Neural progenitor cell (in vitro differentiated cells): ENCODE data around the gene NOS1AP. TPM values are rescaled to one million over a fixed set of nuclear protein-coding genes. Genes with fewer than 3 reads are reported as not detected.

Experiments
- DNase-seq: peaks from one replicate; pipeline ENCODE4 v3.0.0-alpha.2; 2016; ENCODE audit warnings: low spot score
- H2AFZ ChIP-seq: fragments of 200-600 bp; sonication (generic); replicated peaks from 2 replicates; pipeline ENCODE4 v1.6.1; 2016; ENCODE audit warnings: antibody characterized with exemption
- H3F3A ChIP-seq: fragments of 200-600 bp; sonication (generic); 2 replicates; pipeline ENCODE4 v1.6.1; 2016; ENCODE audit warnings: antibody characterized with exemption, low read depth
- H3K27ac ChIP-seq: fragments of 200-600 bp; sonication (generic); 2 replicates; pipeline ENCODE4 v1.5.1; 2016; ENCODE audit warnings: mild to moderate bottlenecking
- H3K27me3 ChIP-seq: fragments of 200-600 bp; sonication (generic); 2 replicates; pipeline ENCODE4 v1.6.1; 2016; ENCODE audit warnings: mild to moderate bottlenecking, moderate library complexity
- H3K36me3 ChIP-seq: fragments of 200-600 bp; sonication (generic); 2 replicates; pipeline ENCODE4 v1.5.1; 2016
- H3K4me1 ChIP-seq: fragments of 200-600 bp; sonication (generic); 2 replicates; pipeline ENCODE4 v1.6.1; 2016; ENCODE audit warnings: mixed run types
- H3K4me2 ChIP-seq: fragments of 200-600 bp; sonication (generic); 2 replicates; pipeline ENCODE4 v1.6.1; 2016
- H3K4me3 ChIP-seq: fragments of 200-600 bp; sonication (generic); 2 replicates; pipeline ENCODE4 v1.5.1; 2016
- H3K79me2 ChIP-seq: fragments of 200-600 bp; sonication (generic); 2 replicates; pipeline ENCODE4 v1.6.1; 2016; ENCODE audit warnings: low read depth
- H3K9ac ChIP-seq: fragments of 200-600 bp; sonication (generic); 2 replicates; pipeline ENCODE4 v1.6.1; 2016
- H3K9me3 ChIP-seq: fragments of 200-600 bp; sonication (generic); 2 replicates; pipeline ENCODE4 v1.5.1; 2016; ENCODE audit warnings: low read depth
- H4K20me1 ChIP-seq: fragments of 200-600 bp; sonication (generic); 2 replicates; pipeline ENCODE4 v1.6.1; 2016; ENCODE audit warnings: low read depth
- H3K27ac Mint-ChIP-seq: 3 replicates; pipeline ENCODE4 v1.8.0; 2021; ENCODE audit warnings: mixed read lengths
- H3K27me3 Mint-ChIP-seq: 2 replicates; pipeline ENCODE4 v1.8.0; 2022; ENCODE audit warnings: low read depth, mild to moderate bottlenecking, inconsistent platforms, moderate library complexity, mixed read lengths; ENCODE audit not compliant: insufficient read depth
- H3K36me3 Mint-ChIP-seq: 3 replicates; pipeline ENCODE4 v1.8.0; 2021; ENCODE audit warnings: mixed read lengths
- H3K4me1 Mint-ChIP-seq: 3 replicates; pipeline ENCODE4 v1.8.0; 2021; ENCODE audit warnings: mixed read lengths
- H3K4me3 Mint-ChIP-seq: 3 replicates; pipeline ENCODE4 v1.8.0; 2021; ENCODE audit warnings: mild to moderate bottlenecking, moderate library complexity, mixed read lengths
- H3K9me3 Mint-ChIP-seq: 3 replicates; pipeline ENCODE4 v1.8.0; 2020; ENCODE audit warnings: mixed read lengths
- CTCF ChIP-seq: fragments of 200-600 bp; sonication (generic); IDR thresholded peaks from 2 replicates; pipeline ENCODE4 v1.5.1; 2017; ENCODE audit warnings: antibody characterized with exemption, mild to moderate bottlenecking
- EZH2 ChIP-seq: fragments of 200-600 bp; sonication (generic); IDR thresholded peaks from 2 replicates; pipeline ENCODE4 v1.6.1; 2017; ENCODE audit warnings: antibody characterized with exemption, mild to moderate bottlenecking, moderate library complexity
- EZH2phosphoT487 ChIP-seq: fragments of 200-600 bp; sonication (generic); IDR thresholded peaks from 2 replicates; pipeline ENCODE4 v1.6.1; 2017; ENCODE audit warnings: antibody characterized with exemption
- total RNA-seq: library from RNA; depleted of rRNA; stranded (reverse); fragments of >200 nt; gene quantifications from 2 replicates; pipeline ENCODE4 v1.2.3, GENCODE V29; 2015; ENCODE audit warnings: low replicate concordance

NOS1AP gene
- total RNA-seq, 1 donor from 2014 or later, result 2.4 TPM

GRCh38 chr1:162229549-162229948 is 160.1 kb downstream of the NOS1AP start:
- H4K20me1 ChIP-seq, result peaks cover 17% of the 10 kb centered on the region
- H3K4me1 ChIP-seq, result peaks cover 37% of the 10 kb centered on the region
- peaks cover 3% of the 10 kb centered on the region for H3F3A ChIP-seq
- H3K27me3 ChIP-seq, result no peaks in the 10 kb centered on the region
- H3K4me3 ChIP-seq, result no peak overlapping the region
- H3K79me2 ChIP-seq, result peaks cover 13% of the 10 kb centered on the region
- Mint-ChIP-seq H3K27ac (peak overlapping the region; percentile 85), H3K9me3 (no peaks in the 10 kb centered on the region), H3K36me3 (no peaks in the 10 kb centered on the region), H3K27me3 (peaks cover 4% of the 10 kb centered on the region), H3K4me3 (no peak overlapping the region), H3K4me1 (peaks cover 61% of the 10 kb centered on the region)
- no peak overlapping the region for H3K4me2 ChIP-seq
- DNase-seq, result no peak
- H3K9ac ChIP-seq, result no peak overlapping the region
- H2AFZ ChIP-seq, result no peak overlapping the region
- no peaks in the 10 kb centered on the region for H3K36me3 ChIP-seq
- no peaks in the 10 kb centered on the region for H3K9me3 ChIP-seq
- TF ChIP-seq EZH2 (no peak), CTCF (no peak), EZH2phosphoT487 (no peak)
- H3K27ac ChIP-seq, result no peak overlapping the region

GRCh38 chr1:162230096-162230495 is 160.6 kb downstream of the NOS1AP start:
- peak overlapping the region; percentile 33 for H3K4me2 ChIP-seq
- no peak for TF ChIP-seq EZH2phosphoT487
- TF ChIP-seq CTCF, result peak; percentile 33
- H4K20me1 ChIP-seq, result peaks cover 15% of the 10 kb centered on the region
- no peak overlapping the region for H3K9ac ChIP-seq
- Mint-ChIP-seq H3K27ac (peak overlapping the region; percentile 85), H3K27me3 (peaks cover 7% of the 10 kb centered on the region), H3K36me3 (no peaks in the 10 kb centered on the region), H3K4me3 (no peak overlapping the region), H3K9me3 (no peaks in the 10 kb centered on the region), H3K4me1 (peaks cover 61% of the 10 kb centered on the region)
- H3K36me3 ChIP-seq, result no peaks in the 10 kb centered on the region
- H3F3A ChIP-seq, result peaks cover 3% of the 10 kb centered on the region
- peaks cover 13% of the 10 kb centered on the region for H3K79me2 ChIP-seq
- H3K4me3 ChIP-seq, result no peak overlapping the region
- no peak overlapping the region for H2AFZ ChIP-seq
- no peaks in the 10 kb centered on the region for H3K9me3 ChIP-seq
- no peaks in the 10 kb centered on the region for H3K27me3 ChIP-seq
- peaks cover 33% of the 10 kb centered on the region for H3K4me1 ChIP-seq
- peak; percentile 57 for DNase-seq
- H3K27ac ChIP-seq, result no peak overlapping the region

GRCh38 chr1:162230517-162230916 is 161.0 kb downstream of the NOS1AP start:
- Histone ChIP-seq H2AFZ (no peak overlapping the region), H3K4me2 (no peak overlapping the region), H3K4me1 (peaks cover 38% of the 10 kb centered on the region), H3F3A (peaks cover 3% of the 10 kb centered on the region), H3K27me3 (no peaks in the 10 kb centered on the region), H3K27ac (no peak overlapping the region), H3K9me3 (no peaks in the 10 kb centered on the region), H3K79me2 (peaks cover 13% of the 10 kb centered on the region), H3K4me3 (no peak overlapping the region), H4K20me1 (peaks cover 18% of the 10 kb centered on the region), H3K36me3 (no peaks in the 10 kb centered on the region), H3K9ac (no peak overlapping the region)
- no peak overlapping the region for H3K4me3 Mint-ChIP-seq
- H3K27me3 Mint-ChIP-seq, result peaks cover 7% of the 10 kb centered on the region
- no peaks in the 10 kb centered on the region for H3K36me3 Mint-ChIP-seq
- H3K9me3 Mint-ChIP-seq, result no peaks in the 10 kb centered on the region
- no peak overlapping the region for H3K27ac Mint-ChIP-seq
- peaks cover 61% of the 10 kb centered on the region for H3K4me1 Mint-ChIP-seq
- no peak for DNase-seq
- no peak for TF ChIP-seq EZH2phosphoT487
- TF ChIP-seq EZH2, result no peak
- TF ChIP-seq CTCF, result no peak
